Activated CD4-positive, alpha-beta T cell treated with anti-CD3 and anti-CD28 coated beads, Interleukin-2, Interleukin-6, amounts not matched to agents 100 ng/mL and 50 ng/mL, durations not matched to agents 16 hours and 8 hours (primary cell): ENCODE measurements around the gene S100A10.
A peak's percentile ranks its signal among the peaks of the same experiment; 100 is the strongest.

Experiments
- DNase-seq: peaks from one replicate; pipeline ENCODE4 v3.0.0-alpha.2; 2020

The S100A10 gene

GRCh38 chr1:151960780-151961513 is 32.7 kb downstream of the S100A10 start:
- DNase-seq, result no peak

DNA sequence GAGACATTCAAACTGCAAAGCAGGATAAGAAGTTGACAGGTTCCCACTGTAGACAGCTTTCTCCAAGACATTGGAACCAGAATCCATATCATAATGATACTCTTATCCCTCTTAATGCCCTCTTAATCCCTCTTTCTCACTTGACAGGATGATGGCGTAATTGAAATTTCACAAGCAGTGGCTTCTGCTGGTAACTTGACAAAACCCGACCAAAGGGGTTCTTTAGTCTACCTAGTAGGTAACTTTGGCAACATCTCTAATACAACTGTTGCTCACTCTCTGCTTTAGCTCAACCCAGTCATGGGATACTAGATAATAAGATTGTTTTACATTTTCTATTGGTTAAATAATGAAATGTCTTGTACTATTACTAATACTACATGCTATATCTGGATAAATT is 34.7 kb downstream of the S100A10 start:
- no peak for DNase-seq

DNA sequence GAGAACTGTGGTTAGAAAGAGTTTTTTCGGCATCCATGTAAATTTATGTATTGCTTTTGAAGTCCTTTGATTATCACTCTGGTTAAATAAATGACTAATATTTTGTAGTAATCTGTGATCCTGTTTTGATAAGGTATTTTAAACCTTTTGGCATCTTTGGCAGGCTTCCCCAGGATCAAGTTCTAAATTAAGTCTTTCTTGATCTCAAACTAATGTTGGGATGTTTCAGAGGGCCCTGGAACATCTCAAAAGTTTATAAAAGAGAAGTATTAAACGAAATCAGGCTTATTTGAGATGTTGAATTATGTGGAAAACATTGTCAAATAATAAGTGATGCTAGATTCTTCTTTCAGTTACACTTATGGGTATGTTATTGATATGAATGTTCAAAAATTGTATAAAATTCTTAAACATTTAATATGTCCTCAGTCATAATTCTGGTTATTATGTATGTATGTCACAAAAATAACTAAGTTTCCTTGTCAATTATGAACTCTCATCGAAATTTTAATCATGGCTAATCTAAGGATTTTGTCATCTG is 36.6 kb downstream of the S100A10 start:
- no peak for DNase-seq

DNA sequence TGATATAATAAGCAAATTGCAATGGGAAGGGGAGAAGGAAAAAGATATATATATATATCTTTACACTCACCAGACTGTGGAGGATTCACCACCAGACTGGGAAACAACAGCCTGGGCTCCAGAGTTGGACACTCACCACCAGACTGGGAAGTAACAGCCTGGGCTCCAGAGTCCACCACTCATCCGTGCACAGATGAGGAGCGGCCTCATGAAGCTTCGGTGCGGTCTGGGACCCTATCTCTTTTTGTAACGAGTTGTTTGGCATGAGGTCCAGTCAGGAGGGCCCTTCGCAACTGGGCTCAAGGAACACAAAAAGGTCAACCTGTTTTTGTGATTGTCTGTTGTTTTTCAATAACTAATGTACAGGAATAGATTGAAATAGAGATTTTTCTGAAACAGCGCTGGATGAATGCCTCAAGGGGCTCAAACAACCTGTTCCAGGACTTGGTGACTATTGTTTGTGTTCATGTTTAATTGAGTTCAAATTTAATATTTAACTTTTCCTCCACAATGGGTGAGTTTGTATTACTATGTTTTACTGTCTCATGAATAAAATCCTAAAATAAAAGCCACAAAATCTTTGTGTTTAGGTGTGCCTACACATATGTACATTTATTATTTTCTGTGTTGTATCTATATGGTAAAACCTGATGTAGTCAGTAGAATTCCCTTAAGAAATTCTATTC is 40.1 kb downstream of the S100A10 start:
- no peak for DNase-seq

- no peak for DNase-seq
These were observed 40.8 kb downstream of the S100A10 start for GRCh38 chr1:151952811-151953210.

DNA sequence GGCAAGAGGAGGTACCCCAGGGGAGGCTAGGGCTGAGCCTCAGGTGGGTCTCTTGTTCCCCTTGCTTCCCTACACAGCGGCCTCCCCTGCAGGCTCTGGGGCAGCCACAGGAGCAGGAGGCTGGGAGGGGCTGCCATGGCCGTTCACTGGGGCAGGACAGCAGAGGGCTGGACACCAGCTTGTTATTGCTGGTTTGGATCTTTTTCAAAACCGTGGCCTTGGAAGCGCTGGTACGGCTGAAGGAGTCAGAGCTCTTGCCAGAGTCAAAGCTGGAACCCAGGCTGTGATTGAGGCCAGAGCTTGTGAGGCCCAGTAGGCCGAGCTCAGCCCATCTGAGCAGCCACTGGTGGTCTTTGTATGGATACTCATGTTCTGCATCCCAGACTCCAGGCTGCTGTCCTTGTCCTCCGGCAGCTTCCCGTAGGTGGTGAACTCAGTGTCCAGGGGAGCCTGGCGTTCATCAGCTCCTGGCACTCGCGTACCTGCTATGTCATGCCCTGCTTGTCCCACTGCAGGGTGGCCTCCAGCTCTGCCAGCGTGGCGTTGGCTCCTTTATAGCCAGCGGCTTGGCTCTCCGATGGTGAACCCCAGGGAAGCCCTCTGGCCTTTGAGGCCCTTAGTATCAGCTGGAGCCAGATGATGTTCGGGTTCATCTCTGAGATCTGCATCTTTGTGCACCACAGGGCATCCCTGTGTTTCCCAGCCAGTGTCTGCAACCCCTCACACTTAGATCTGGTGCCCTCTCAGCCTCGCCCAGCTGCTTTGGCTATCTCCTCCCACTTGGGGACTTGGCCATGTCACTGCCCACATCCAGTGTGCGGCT is 44.1 kb downstream of the S100A10 start:
- no peak for DNase-seq

- DNase-seq, result no peak
These were observed 45.2 kb downstream of the S100A10 start for GRCh38 chr1:151948506-151948905.

DNA sequence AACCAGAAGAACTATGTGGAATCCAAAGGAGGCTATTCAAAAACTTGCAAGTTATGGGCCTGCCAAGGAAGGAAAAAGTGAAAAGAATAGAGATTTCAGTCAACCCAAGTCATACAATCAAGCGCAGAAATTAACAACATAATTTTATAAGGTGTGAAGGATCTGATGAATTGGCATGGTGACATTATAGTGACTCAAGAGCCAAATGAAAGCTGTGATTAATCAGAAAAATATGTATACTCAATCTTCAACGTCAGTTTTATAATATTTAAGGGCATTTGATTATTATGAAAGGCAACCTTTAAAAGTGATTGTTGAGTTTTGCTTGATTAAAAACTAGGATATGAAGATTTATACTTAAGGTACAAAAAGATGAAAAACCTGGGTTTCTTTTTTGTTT is 46.5 kb downstream of the S100A10 start:
- no peak for DNase-seq

- peak; percentile 92 for DNase-seq
These were observed 47.6 kb downstream of the S100A10 start for GRCh38 chr1:151945725-151946722.

DNA sequence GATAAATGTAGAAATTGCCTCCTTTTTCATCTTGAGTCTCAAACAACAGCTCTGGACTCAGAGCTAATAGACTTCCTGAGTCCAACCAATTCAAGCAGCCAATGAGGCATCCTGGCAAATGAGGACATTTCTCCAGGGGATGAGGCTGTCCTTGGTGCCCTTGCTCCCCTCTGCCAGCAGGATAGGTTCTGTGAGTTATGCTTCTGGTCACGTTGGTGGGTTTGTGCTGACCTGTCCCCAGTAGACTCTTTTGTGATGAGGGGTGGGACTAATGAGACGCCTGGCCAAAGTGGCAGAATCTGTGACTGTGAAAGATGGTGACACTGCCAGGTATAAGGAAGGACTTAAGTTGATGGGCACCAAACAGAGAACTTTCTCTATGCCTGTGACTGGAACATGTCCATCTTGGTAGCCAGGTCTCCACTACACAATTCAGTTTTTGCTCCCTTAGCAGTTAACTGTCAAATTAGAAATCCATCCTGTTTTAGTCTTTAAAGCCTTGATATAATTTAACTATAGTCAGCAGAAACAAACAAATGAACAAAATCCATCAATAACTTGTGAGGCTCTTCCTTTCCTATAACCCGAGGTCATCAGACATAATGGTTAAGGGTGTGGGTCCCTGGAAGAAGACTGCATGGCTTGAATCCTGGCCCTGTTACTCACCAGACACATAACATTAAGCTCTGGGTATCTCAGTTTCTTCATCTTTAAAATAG is 48.6 kb downstream of the S100A10 start:
- DNase-seq, result no peak

GRCh38 chr1:151944126-151944856 is 49.4 kb downstream of the S100A10 start:
- no peak for DNase-seq

DNA sequence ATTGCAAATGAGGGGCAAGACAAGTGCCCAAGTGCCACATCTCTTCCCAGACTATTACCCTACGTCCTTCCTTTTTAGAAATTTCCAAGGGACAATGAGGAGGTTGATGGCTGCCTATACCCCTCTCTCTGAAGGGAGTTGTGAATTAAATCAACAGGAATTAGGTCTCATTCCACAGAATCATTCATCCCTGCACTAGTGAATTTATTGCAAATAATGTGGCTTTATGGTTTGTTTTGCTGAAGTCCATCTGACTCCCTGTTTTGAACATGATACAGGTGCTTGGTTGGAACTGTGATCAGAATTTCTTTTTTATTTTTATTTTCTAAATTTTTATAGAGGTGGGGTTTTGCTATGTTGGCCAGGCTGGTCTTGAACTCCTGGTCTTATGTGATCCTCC is 50.1 kb downstream of the S100A10 start:
- no peak for DNase-seq

DNA sequence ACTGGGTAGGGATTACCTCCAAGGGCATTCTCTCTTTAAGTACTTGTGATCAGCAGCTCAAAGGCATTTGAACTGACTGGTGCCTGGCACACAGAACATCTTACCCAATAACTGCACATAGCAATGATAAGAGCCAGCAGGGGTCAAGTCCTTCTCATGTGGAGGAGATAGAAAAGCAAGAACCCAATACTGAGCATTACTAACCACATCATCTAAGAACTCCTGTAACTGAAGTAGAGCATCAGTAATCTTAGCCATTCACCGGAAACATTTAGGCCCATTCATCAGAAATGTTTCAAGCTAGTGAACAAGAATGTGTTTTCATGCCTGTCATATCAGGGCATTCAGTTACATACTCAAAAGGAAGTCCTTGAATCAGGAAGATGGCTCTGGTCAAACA is 50.8 kb downstream of the S100A10 start:
- DNase-seq, result no peak

DNA sequence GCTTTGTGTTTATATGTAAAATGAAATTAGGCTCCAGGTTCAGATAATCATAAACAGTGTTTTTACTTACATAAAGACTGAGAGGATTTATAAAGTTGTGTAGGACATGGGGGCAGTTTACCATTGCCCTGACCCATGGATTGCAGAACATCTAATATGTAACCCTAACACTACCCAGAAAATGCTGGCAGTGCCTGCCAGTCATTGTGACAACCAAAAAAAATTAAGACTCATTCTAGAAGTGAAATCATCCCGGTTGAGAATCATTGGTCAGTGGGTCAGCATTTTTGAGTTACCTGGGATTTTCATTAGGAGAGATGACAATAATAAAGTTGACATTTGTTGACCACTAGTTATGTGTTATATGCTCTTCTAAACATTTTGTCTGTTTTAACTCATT is 53.1 kb downstream of the S100A10 start:
- DNase-seq, result no peak

GRCh38 chr1:151939779-151940178 is 53.9 kb downstream of the S100A10 start:
- no peak for DNase-seq

DNA sequence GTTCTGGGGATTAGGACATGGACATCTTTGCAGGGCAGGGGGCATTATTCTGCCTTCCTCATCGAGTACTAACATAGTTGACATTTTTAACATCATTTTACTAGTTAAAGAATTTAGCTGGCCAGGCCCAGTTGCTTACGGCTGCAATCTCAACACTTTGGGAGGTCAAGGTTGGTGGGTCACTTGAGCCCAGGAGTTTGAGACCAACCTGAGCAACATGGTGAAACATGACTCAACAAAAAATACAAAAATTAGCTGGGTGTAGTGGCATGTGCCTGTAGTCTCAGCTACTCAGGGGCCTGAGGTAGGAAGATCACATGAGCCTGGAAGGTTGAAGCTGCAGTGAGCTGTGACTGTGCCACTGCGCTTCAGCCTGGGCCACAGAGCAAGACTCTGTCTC is 54.5 kb downstream of the S100A10 start:
- DNase-seq, result no peak

- DNase-seq, result no peak
These were observed 57.0 kb downstream of the S100A10 start for GRCh38 chr1:151936653-151937052.

DNA sequence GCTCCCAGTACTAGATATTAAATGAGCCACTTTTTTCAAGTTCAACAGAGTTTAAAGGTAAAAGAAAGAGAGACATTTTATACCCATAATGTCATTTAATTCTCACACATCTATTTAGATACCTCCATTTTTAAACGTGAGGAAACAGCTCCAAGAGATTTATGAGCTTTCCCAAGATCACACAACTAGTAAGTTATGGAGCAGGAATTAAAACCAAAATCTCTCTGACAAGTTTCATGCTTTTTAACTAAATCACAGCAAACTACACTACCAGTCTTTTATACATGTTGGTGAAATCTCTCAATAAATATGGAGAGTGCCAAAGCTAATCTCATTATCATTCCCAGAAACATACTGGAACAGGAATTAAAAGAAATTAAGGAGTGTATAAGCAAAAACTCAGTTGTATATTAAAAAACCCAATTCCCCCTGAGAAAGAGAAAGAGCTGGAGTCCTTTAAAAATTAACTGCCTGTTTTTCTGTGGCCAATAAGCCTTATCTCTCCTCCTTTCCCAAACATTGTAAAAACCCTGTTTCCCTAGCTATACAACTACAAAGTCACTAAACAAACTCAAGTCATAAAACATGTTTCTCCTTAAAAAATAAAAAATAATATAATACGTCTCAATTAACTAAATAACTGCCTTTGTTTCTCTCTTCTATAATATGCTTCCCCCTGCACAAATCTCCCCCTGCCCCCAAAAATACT is 57.6 kb downstream of the S100A10 start:
- no peak for DNase-seq

DNA sequence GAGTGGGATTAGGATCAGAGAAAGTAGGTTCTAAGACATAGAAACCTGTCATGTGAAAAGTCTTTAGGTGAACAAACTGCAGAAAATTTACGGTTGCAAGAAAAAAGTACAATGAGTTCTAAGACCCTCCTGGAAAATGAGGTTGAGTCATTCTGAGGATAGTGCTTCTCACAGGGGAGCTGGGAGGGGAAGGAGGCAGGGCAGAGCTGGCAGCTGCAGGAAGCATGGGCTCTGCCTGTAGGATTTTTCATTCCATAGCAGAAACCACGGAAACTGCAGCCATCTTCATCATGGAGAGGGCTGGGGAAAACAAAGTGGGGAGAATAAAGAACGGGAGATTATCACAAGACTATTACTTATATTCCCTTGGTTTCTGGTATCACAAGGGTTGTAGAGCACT is 58.5 kb downstream of the S100A10 start:
- no peak for DNase-seq

- DNase-seq, result peak; percentile 74
These were observed 59.6 kb downstream of the S100A10 start for GRCh38 chr1:151934048-151934493.
